AG08396 (cell line): ENCODE results near the gene LLCFC1.

ENCODE experiments used
- DNase-seq: peaks from one replicate; pipeline ENCODE4 v3.0.0; 2012; ENCODE audit warnings: low spot score, mixed read lengths

LLCFC1 gene

GRCh38 chr7:142939226-142939910 is at the start of gene LLCFC1:
Gene LLCFC1, plus strand, starts transcription at chr7:142939484. Its CDS starts 138 bp downstream, at chr7:142939622.
- no peak for DNase-seq

GRCh38 chr7:142889816-142890215 is 49.5 kb upstream of the LLCFC1 start:
- no peak for DNase-seq

- DNase-seq = no peak
Observed at GRCh38 chr7:142890874-142891485, 48.3 kb upstream of the LLCFC1 start.

- no peak for DNase-seq
Observed at GRCh38 chr7:142891490-142892082, 47.7 kb upstream of the LLCFC1 start.

GRCh38 chr7:142892951-142893350 is 46.3 kb upstream of the LLCFC1 start:
- DNase-seq = no peak

- DNase-seq = no peak
Observed at GRCh38 chr7:142894112-142894984, 44.9 kb upstream of the LLCFC1 start.

- DNase-seq = no peak
Observed at GRCh38 chr7:142894985-142895593, 44.2 kb upstream of the LLCFC1 start.

GRCh38 chr7:142896151-142896550 is 43.1 kb upstream of the LLCFC1 start:
- DNase-seq = no peak

- DNase-seq = no peak
Observed at GRCh38 chr7:142896741-142897379, 42.4 kb upstream of the LLCFC1 start.

- no peak for DNase-seq
Observed at GRCh38 chr7:142897691-142898090, 41.6 kb upstream of the LLCFC1 start.

GRCh38 chr7:142898377-142899170 is 40.7 kb upstream of the LLCFC1 start:
- no peak for DNase-seq

GRCh38 chr7:142899661-142900060 is 39.6 kb upstream of the LLCFC1 start:
- no peak for DNase-seq

- DNase-seq = no peak
Observed at GRCh38 chr7:142901426-142902259, 37.6 kb upstream of the LLCFC1 start.

GRCh38 chr7:142904128-142904527 is 35.2 kb upstream of the LLCFC1 start:
- DNase-seq = no peak

GRCh38 chr7:142905759-142906158 is 33.5 kb upstream of the LLCFC1 start:
- no peak for DNase-seq

- no peak for DNase-seq
Observed at GRCh38 chr7:142906643-142907042, 32.6 kb upstream of the LLCFC1 start.

- no peak for DNase-seq
Observed at GRCh38 chr7:142908290-142908689, 31.0 kb upstream of the LLCFC1 start.

- no peak for DNase-seq
Observed at GRCh38 chr7:142908921-142909890, 30.1 kb upstream of the LLCFC1 start.

- DNase-seq = no peak
Observed at GRCh38 chr7:142910031-142910433, 29.3 kb upstream of the LLCFC1 start.
